GM19463 (cell line): ENCODE data around the gene DHX16.

Source experiments
- ATAC-seq: cut with Tn5 transposase; IDR thresholded peaks from one replicate; pipeline ENCODE4 v1.9.1; 2021; ENCODE audit warnings: mild to moderate bottlenecking, moderate library complexity; ENCODE audit not compliant: unreplicated experiment

The DHX16 gene

DNA sequence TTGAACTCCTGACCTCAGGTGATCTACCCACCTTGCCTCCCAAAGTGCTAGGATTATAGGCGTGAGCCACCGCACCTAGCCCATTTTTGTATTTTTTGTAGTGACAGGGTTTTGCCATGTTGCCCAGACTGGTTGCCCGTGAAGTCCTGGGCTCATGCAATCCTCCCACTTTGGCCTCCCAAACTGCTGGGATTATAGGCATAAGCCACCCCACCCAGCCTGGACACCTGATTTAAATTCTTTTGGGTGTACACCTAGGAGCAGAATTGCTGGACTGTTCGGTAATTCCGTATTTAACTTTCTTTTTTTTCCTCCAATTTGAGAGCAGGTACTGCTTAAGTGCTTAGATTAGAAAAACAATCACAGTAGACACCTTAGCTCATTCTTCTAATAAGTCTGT lies 23.6 kb upstream of the DHX16 start:
- ATAC-seq: no peak

DNA sequence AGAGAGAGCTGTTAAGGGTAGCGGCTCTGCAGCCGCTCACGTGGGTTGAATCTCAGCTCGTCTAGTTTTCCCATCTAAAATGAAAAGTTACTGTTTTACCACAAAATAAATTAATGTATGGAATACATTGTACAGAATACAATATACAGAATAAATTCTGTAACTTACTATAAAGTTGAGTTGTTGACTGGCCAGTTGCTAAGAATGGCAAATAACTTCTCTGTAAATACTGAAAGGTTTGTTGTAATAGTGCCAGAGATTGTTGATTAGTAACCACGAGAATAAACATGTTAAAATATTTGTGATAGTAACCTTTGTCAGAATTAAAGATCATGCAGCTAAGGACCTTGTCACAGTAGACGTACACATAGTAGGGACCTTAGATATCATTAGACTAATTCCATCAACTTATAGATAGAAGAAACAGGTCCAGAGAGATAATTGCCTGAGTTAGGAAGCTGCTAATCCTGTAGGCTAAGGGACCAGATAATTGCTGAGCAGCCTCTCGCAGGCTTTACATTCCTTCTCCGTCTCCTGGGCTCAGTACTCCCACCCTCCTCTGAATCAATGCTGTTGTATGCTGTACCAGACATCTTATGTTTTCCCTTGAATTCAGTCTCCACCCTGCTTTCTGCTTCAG lies 18.5 kb upstream of the DHX16 start:
- ATAC-seq: no peak

DNA sequence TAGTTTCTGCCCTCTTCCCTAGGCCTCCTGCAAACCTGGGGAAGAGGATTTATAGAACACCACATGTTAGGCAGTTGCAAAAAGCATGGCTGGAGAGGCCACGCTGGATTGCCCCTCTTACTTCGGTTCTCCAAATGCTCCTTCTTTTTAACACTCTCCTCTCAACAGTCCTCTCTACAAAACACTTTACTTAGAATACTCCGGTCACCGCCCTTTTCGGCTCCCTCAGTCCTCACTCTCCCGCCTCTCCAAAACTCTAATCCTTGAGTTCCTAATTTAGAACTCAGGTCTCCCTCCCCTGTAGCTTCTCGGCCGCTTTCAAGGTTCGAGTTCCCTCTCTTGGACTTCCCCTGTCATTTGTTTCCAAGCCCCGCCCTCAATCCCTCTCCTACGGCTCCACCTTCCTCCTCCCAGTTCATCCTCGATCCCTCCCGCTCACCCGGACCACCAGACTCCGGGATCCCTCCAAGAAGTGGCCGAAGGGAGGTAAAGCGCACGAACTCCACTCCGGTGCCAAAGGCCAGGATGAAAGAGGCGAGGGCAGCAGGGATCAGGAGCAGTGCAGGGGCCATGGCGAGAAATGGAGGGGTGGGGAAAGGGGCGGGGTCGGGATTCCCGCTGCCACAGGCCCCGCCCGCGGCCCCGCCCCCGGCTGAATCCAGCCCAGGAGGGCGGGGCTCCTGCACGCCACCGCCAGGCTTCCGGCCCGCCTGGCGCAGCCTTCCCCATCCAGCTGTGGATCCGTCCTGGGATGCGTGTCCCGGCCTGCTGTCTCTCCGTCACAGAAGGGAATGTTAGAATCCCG lies 17.8 kb upstream of the DHX16 start, which contains the start of gene NRM:
Gene NRM, minus strand, starts transcription at position 582 of the 805 bp plus-strand sequence. Its CDS starts 10 bp downstream, at position 572.
- peak; percentile 29 for ATAC-seq

DNA sequence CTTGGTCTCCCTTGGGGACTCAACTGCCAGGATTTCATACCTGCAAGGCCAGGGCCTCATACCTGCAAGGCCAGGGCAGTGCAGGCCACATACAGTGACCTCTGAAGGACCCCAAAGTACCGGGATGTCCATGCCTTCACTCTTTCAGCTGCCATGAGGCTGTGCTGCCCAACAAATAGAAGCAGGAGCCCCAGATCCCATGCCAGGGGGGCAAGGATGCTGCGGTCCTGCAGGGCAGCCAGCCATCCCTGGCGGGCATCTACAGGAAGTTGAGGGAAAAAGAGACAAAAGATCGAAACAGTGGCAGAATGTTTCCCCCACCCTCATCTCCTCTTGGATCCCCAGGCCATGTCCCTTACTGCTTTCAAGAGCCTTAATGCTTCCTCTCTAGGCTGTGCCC lies 17.2 kb upstream of the DHX16 start:
- no peak for ATAC-seq

DNA sequence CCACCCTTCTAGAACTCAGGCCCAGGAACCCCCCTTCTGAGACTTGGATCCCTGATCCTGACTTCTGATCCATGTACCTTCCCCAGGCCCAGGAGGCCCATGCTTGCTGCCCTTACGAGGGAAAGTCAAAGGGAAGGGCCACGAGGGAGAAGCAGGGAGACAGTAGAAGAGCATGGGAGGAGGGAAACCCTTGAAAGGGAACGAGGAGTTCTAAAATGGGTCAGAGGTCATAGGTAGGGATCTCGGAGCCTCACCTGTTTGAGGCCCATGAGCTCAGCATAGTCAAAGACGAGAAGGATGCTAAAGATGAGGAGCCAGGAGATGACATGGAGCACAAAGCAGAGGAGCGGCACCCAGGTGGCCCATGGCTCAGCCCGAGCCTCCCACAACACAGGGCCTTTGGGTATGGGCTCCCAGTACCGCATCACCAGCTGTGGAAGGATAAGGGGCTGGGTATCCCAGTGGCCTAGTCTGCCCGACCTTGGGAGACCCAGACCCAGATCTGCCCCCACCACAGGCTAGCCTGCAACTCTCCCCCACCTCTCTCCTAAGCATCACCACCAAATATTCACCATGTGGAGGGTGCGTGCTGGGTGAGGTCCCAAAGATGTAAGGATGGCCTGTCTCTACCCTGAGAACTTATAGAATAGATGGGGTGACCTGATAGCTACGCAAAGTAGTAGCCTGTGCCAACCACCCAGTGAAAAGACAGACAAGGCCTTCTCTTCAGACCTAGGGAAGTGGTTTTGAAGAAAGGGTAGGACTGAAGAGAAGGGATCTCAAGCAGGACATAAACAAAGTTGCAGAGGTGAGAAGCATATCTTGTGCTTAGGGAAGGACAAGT lies 16.4 kb upstream of the DHX16 start:
- ATAC-seq: no peak

DNA sequence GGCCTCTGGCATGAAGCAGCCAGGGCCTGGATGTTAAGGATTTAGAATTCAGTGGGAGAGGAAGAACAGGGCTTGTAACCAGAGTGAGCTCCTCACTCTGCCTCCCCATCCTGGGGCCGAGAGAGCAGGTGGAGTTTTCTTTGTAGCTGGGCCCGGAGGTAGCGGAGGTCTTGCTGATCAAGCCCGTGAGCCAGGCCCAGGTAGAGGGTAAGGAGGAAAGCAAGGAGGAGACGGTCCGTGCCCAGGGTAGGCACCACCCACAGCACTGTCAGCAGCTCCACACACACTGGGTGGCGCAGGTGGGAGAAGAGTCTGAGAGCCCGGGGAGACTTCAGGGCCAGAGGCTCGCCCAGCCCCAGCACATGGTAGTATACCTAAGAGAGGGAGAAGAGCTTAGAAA lies 15.8 kb upstream of the DHX16 start:
- no peak for ATAC-seq

DNA sequence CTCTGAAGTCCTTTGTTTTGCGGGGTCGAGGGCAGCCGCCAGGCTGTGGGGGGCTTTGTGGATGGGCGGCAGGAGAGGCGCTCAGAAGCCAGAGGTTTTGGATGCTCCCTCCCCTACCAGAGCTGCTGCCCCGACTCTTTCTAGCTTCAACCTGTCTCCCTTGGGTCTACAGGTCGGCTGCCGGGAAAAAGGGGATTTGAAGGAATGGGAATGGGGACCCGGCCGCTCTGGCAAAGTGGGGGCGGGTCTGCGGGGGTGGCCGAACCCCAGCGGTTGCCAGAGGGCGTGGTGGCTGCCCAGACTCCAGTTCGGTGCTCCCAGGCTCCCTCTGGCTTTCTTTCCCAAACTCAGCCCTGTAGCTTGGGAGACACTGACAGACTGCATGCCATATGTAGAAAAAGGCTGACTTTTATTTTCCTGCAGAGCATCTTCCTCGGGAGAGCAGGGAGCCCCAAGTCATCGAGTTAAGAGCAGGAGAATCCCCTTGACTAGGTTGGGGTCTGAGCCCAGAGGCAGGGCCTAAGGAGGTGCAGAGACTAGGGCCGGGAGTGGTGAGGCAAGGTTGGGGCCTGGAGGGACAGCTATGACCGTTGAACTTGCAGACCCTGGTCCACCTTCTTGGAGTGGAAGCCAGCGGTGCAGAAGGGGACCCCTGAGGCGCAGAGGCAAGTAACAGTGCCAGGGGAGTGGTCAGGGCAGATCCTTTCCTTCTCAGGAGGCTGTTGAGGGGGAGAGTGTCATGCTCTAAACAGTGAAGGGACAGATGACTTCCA lies 15.0 kb upstream of the DHX16 start:
- ATAC-seq: no peak

DNA sequence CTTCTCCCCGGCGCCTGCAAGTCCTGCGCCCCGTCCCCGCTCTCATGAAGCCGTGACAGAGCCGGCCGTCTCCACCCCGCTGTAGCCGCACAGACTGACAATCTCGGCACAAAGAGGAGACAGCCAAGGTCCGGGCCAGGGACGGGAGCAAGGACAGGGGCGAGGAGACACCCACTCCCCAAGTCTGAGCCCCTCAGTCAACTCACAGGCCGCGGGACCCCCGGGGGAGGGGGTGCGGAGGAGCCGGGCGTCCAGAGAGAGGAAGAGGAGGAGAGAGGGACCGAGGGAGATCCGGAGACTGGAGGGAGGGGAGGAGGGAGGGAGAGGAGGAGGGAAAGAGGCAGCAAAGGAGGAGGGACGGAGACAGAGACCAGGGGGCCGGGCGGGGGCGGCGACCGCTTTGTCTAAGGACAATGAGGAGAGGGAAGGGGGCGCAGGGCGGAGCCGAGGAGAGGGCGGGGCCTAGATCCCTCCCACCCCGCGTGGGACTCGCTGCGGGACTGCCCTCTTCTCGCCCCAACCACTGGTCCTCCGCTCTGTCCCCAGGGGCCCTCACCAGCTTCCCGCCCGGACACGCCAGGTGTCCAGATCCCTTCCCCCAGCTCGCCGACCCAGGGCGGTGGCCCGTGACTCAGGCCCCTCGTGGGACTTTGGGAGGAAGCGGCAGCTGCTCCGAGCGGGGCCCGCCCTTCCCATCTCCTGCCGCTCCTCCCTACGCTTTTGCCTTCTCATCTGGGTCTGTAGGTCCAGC lies 14.3 kb upstream of the DHX16 start:
- peak; percentile 48 for ATAC-seq

DNA sequence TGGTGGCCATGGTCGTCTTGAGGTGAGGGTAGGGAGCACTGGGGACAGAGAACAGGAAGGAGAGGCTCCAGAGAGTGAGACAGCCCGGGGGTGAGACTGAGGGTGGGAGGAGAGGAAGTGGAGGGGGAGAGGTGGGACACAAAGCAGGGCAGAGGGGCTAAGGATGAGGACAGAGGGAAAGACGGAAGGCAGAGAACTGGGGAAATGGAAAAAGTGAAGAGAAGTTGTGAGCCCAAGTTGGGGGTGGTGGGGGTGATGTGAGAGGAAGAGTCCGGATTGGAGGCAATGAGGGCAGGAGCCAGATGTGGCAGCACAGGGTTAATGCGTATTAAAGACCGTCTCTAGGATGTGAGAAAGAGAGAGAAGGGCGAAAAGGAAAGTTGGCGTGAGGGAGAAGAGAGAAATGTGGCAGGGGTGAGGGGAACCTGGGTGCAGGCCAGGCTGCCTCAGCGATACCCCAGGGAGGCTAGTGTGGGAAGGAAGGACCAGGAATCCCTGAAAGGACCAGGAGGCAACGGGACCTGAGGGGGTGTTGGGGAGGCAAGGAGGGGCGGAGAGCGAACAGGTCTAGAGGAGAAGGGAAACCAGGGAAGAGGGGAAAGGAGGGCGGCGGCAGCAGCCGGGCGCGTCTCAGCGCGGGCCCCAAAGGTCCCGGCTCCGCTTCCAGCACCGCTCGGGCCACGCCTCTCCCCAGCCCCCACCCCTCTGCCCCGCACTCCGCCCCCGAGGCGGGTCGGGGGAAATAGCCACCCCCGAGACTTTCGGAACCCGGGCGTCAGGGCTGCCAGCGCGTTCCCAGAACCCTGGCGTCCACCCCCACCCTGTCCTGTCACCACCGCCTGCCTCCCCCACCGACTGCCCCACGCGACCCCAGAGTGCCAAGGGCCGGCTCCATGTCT lies 13.5 kb upstream of the DHX16 start, which contains the start of gene PPP1R18:
Gene PPP1R18, minus strand, starts transcription at position 637 of the 899 bp plus-strand sequence. Its CDS starts 627 bp downstream, at position 10.
- ATAC-seq: no peak

DNA sequence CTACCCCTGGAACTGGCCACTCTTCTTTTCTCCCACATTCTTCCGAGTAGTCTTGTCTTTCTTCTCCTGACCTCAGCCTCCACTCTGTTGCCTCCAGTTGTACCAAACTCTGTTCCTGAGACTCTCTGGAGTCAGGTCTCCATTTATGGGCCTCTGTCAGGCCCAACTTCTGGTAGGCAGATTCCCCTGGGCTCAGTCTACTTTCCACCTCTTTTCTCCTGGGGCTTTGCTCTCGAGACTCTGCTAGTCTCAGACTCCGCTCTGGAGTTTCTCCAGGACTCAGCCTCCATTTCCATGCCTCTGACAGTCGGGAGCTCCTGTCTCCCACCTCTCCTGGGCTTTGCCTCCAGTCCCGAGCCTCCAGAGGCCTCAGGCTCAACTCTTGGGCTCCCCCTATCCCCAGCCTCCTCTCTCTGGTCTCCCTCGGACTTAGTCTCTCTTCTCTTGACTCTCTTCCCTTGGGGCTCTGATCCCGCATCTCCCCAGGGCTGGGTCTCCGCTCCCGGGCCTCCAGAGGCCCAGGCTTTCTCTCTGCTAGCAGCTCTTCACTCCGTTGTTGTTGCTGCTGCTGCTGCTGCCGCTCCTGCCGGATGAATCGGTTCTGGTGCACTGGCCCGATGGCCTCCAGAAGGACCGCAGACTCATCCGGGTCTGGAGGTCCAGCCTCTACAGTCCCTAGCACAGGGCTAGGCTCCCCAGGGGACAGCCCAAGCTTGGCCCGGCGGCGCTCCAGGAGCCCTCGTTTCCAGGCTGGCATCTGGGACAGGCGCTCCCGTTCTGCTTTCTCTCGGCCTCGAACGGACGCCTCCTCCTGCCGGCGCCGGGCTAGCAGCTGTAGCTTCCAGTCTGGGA lies 12.6 kb upstream of the DHX16 start:
- no peak for ATAC-seq

DNA sequence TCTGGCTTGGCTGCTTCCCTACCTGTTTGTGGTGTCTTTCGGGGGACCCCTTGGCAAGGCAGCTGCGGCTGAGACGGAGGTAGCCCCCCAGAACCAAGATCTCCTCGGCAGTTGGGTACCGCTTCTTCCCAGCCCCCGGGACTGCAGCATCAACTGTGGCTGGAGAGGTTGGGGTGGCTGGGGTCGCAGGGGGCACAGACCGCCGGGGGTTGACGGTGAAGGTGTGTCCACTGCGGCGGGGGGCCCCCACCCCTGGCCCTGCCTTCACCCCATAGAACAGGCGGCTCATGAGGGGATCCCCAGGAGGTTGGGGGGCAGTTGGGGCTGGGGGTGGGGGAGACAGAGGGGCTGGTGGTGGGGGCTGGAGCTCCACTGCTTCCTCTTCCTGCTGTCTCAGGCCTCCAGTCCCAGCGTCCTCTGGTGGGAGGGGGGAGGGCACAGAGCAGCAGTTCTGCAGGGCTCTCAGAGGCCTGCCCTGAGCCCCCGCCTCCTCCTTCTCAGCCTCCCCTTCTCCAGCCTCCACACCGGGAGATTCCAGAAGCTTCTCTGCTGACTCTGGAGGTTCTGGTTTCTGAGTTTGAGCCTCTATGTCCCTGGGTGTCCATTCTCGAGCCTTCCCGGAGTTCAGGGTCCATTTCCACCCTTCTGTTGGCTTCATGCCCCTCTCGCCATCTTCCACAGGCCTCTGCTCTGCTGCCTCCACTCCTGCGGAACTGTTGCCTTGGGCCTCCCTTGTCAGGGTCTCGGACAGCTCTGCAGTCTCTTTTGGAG lies 11.8 kb upstream of the DHX16 start:
- no peak for ATAC-seq

DNA sequence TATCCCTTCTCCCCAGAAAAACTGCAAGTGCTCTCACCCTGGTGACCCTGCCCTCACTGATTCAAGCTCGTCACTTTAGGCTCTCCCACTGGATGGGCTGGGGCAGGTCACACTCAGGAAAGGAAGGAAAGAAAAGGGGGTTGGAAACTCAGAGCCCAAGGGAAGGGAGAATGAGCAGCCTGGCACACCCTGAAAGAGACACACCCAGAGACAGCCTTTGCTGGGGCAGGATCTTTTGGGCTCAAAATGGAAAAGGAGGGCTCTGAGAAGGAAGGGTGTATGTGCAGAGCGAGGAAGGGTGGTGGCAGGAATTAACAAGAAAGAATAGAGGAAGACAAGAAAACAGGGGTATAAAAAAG lies 11.2 kb upstream of the DHX16 start:
- ATAC-seq: no peak

DNA sequence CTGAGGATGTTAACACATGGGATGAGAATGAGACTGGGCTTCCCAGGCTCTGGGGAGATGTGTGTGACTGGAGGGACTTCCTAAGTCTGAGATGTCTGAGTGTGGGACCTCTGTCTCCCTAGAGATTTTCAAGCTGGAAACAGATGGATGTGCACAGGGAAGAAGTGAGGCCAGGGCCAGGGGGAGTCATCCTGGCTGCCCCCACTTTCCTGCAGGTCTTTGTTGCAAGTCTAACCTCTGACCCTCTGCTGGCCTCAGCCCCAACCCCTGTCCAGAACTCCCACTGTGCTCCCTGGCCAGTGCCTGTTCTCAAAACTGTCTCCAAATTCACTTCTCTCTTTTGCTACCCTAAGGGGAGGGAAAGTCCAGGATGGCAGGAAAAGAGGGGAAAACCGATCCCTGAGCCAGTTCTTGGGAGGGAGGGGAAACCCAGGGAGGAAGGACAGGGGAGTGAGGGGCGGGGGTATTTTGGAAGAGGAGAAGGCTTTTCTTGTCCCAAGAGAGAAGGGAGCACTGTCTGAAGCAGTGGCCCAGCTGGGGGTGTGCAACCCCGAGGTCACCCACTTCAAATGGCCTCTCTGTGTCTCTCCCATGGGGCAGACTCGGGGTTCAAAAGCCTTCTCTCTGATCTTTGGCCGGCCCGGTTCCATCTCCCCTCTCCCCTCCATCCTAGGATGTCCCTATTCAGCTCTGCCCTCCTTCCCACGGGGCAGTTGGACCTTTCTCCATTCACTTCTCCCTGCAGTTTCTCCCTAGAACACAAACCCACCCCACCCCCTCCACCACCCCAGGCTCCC lies 10.6 kb upstream of the DHX16 start:
- no peak for ATAC-seq

DNA sequence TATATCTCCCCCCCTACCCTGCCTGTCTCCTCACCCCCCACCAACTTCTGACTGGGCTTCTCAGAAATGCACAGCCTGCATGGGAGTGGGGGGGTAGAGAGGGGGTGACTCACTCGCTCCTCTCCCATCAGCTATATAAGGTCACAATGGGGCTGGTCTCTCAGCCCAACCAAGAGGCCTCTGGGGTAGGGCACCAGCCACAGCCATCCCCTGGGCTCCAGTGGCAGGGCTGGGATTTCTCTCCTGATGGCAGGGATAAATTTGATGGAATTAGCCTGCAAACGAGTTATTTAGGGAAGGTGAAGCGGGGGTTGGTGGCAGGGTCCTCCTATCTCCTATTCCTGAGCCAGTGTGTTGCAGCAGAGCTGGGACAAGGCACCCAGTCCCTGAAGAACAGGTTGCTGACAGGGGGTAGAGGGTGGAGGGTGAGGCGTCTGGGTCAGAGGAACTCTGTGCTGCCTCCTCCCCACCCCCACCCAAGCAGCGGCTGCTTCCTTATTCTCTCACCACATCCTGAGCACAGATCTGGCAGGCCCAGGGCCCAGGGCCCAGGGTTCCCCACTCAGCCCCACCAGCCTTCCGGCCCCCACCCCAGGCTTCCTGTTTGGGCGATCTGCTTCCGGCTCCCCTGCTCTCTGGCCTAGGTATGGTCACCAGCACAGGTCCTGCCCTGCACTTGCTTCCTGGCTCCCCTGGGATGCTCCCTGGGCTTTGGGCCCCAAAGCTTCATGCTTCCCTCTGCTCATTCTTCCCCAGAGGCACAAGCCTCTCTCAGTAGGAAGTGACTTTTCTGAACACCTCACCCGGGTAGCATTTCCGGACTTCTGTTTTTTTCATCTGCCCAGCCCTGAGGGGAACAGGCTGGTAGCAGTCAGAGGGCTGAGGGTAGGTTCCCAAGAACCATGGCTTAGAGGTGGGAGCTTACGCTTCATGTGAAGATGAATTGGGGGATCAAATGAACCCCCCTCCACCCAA lies 9.6 kb upstream of the DHX16 start:
- peak; percentile 36 for ATAC-seq

DNA sequence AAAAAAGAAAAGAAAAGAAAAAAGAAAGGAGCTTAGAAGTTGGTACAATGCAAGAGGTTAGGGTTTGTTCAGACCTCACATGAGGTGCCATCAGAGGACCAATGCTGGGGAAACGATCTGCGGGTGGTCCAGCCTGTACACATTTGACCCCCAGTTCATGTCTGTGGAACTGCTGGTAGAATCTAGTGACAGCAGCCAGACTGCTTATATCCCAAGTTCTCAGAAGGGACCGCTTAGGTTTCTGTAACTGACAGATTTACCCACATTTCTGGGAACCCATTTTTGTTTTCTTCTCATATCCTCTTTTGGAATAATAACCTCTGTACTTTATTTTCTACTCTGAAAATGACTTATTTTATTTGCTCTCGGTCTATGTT lies 8.9 kb upstream of the DHX16 start:
- no peak for ATAC-seq
